ENCODE data around the gene UFC1. TPM values are rescaled to one million over a fixed set of nuclear protein-coding genes. Genes with fewer than 3 reads are reported as not detected.

UFC1 gene
- total RNA-seq, 1 donor from 2014 or later, result 76.4 TPM

- intact Hi-C loops (cut with micrococcal nuclease), result no loop called here
- no peak overlapping the region for H3K4me3 ChIP-seq
- no peaks in the 10 kb centered on the region for H3K9me3 ChIP-seq (replicated peaks)
- peaks cover 64% of the 10 kb centered on the region for H3K36me3 ChIP-seq
- no peak overlapping the region for H3K27ac ChIP-seq (replicated peaks)
- no peak for DNase-seq
- peaks cover 55% of the 10 kb centered on the region for H3K4me1 ChIP-seq
- TF ChIP-seq CTCF (IDR thresholded peaks at IDR 0.05; ENCODE audit: borderline replicate concordance), result no peak
- H3K27me3 ChIP-seq (ENCODE audit: low read depth), result no peaks in the 10 kb centered on the region
Observed at GRCh38 chr1:161121042-161121650, 32.6 kb upstream of the UFC1 start.

GRCh38 chr1:161121834-161122233 lies 31.9 kb upstream of the UFC1 start:
- H3K36me3 ChIP-seq, result peaks cover 70% of the 10 kb centered on the region
- H3K9me3 ChIP-seq (replicated peaks), result no peaks in the 10 kb centered on the region
- peaks cover 48% of the 10 kb centered on the region for H3K4me1 ChIP-seq
- DNase-seq, result no peak
- TF ChIP-seq CTCF (IDR thresholded peaks at IDR 0.05; ENCODE audit: borderline replicate concordance), result no peak
- H3K4me3 ChIP-seq, result no peak overlapping the region
- H3K27ac ChIP-seq (replicated peaks), result no peak overlapping the region
- H3K27me3 ChIP-seq (ENCODE audit: low read depth), result no peaks in the 10 kb centered on the region
- intact Hi-C loops (cut with micrococcal nuclease), result no loop called here

- Histone ChIP-seq H3K27ac (replicated peaks) (no peak overlapping the region), H3K9me3 (replicated peaks) (no peaks in the 10 kb centered on the region), H3K4me1 (peaks cover 45% of the 10 kb centered on the region), H3K4me3 (no peak overlapping the region), H3K36me3 (peaks cover 82% of the 10 kb centered on the region), H3K27me3 (ENCODE audit: low read depth) (no peaks in the 10 kb centered on the region)
- DNase-seq, result no peak
- intact Hi-C loops (cut with micrococcal nuclease), result no loop called here
- no peak for TF ChIP-seq CTCF (IDR thresholded peaks at IDR 0.05; ENCODE audit: borderline replicate concordance)
Observed at GRCh38 chr1:161122967-161123366, 30.8 kb upstream of the UFC1 start.

GRCh38 chr1:161127649-161128048 lies 26.1 kb upstream of the UFC1 start:
- no peak for DNase-seq
- Histone ChIP-seq H3K27me3 (ENCODE audit: low read depth) (no peaks in the 10 kb centered on the region), H3K9me3 (replicated peaks) (no peaks in the 10 kb centered on the region), H3K27ac (replicated peaks) (no peak overlapping the region), H3K4me3 (no peak overlapping the region), H3K4me1 (peaks cover 49% of the 10 kb centered on the region), H3K36me3 (peaks cover 65% of the 10 kb centered on the region)
- intact Hi-C loops (cut with micrococcal nuclease), result no loop called here
- no peak for TF ChIP-seq CTCF (IDR thresholded peaks at IDR 0.05; ENCODE audit: borderline replicate concordance)

GRCh38 chr1:161128591-161129420 lies 25.0 kb upstream of the UFC1 start:
- Histone ChIP-seq H3K27me3 (ENCODE audit: low read depth) (no peaks in the 10 kb centered on the region), H3K4me1 (peaks cover 60% of the 10 kb centered on the region), H3K27ac (replicated peaks) (no peak overlapping the region), H3K9me3 (replicated peaks) (no peaks in the 10 kb centered on the region), H3K36me3 (peaks cover 54% of the 10 kb centered on the region), H3K4me3 (no peak overlapping the region)
- no peak for TF ChIP-seq CTCF (IDR thresholded peaks at IDR 0.05; ENCODE audit: borderline replicate concordance)
- no peak for DNase-seq
- intact Hi-C loops (cut with micrococcal nuclease), result no loop called here

Data from left ventricle myocardium inferior (tissue), 1 donor.